Myocyte (in vitro differentiated cells): ENCODE data around the gene VDAC1. TPM values are rescaled to one million over a fixed set of nuclear protein-coding genes. Genes with fewer than 3 reads are reported as not detected.
"Not testable (repeated sequence)": the region's sequence is repeated elsewhere in the genome, so short reads cannot be mapped to it uniquely, and the experiment has no call there.

Experiments used
- DNase-seq: peaks from one replicate; pipeline ENCODE4 v3.0.0-alpha.2; 2012; ENCODE audit warnings: low read depth
- total RNA-seq: library from RNA; depleted of rRNA; stranded (reverse); fragments of >200 nt; gene quantifications from 2 replicates; pipeline ENCODE4 v1.2.3, GENCODE V29; 2014

Gene VDAC1
- total RNA-seq, 1 donor from 2014 or later, result 504 TPM

- DNase-seq, result peak; percentile 22
These were observed 8.8 kb downstream of the VDAC1 start for GRCh38 chr5:133995883-133996563.

DNA sequence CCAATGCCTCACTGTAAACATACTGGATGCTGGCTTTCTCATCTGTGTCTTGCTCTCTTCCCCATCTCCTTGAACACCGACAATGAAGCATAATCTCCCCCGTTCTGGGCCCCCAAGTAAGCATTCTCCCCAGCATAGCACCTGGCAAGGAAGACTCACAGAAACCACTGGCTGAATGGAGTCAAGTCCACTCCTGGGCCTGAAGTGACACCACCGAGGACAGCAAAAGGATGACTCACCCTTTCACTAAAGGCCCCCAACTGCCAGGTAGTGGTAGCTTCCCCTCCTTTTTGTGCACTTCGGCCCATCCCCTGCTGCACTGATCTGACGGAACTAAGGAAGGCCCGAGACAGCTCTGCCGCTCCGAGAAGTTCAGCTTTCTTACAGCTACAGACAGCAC, 9.4 kb downstream of the VDAC1 start:
- no peak for DNase-seq

GRCh38 chr5:133994990-133995333, 9.8 kb downstream of the VDAC1 start:
- DNase-seq, result no peak

GRCh38 chr5:133994297-133994989, 10.3 kb downstream of the VDAC1 start:
- DNase-seq, result no peak

DNA sequence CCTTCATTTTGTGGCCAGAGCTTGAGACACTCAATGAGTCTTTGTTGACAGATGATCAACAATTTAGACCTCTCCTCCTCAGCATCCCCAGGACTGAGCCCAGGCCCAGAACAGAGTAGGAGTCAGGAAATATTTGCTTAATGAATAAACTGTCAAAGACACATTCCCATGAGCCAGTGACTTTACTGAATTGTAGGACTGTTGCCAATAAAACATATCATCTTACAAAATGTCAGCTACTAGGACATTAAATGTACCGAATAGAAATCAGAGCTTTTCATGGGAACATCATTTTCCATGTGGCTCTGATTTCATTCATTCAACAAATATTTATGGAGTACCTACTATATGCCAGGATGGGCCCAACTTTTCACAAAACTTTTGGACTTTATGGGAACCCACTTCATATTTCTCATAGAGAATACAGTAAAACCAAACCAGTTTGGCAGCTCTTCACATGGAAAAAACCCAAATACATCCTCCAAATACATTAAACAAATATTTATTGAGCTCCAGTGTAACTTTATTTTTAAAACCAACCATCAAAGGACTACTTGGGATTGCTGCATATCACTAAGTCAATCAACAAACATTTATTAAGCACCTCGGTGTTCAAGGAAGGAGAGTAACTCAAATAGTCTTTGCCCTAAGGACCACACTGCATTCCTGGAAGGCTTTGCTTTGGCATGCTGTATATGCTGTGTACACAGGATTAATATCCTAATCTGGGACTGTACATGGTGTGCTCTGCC, 11.4 kb downstream of the VDAC1 start:
- DNase-seq, result peak; percentile 63

DNA sequence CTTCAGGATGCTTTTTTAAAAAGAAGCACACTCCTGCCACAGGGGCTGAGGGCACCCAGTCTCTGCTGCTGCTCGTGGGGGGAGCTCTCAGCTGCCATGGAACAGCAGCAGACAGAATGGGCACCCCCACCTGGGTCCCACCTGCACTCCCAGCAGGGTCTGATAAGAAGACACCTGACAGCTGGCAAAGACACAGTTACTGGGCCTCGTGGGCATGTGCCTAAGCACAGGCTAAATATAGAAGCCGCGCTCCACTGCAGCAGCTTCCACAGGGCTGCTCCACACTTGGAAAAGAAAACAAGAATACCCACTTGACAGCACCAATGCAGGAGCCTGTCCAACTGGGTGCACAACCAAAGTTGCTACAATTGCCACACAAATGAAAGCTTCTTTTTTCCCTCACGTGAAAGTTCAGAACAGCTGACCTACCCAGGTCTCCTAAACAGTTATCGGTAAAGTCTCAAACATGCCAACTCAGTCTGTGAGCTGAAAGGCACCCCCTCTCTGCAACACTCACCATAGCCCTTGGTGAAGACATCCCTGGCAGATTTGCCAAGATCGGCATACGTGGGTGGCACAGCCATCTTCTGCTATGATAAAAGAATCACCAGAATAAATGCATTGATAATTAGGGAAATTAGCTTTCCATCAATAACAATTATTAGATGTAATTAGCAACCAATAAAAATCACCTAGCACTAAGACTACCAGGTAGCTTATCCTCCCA, 12.2 kb downstream of the VDAC1 start:
- peak; percentile 53 for DNase-seq

DNA sequence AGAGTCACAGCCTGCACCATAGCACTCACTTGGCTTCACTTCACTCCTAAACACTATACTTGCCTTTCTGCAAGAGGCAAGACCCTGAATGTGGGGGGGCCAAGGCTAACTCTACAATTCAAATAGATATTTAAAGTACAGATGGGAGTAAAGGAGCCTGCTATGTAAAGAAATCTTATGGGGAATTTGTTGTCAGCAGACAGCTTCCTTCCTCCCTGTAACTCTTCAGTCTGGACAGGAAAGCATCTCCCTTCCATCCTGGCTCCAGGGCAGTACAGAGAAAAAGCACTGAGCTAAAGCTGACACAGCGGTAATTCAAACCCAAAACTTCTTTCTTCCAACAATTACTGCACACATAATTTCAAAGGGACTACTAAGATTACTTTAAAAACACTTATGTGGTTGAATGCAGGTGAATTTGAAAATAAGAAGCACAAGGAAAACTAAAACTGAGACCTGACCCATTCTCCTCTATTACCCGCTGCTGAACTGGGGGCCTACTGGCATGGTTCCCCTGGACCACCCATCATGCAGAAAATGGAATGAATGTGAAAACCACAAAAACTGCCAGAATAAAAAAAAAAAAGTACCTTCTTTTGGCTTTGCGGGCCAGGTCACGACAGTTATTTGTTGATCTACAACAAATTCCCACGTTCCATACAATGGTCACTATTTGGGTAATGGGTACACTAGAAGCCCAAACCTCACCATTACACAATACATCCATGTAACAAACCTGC, 13.4 kb downstream of the VDAC1 start:
- DNase-seq, result no peak

DNA sequence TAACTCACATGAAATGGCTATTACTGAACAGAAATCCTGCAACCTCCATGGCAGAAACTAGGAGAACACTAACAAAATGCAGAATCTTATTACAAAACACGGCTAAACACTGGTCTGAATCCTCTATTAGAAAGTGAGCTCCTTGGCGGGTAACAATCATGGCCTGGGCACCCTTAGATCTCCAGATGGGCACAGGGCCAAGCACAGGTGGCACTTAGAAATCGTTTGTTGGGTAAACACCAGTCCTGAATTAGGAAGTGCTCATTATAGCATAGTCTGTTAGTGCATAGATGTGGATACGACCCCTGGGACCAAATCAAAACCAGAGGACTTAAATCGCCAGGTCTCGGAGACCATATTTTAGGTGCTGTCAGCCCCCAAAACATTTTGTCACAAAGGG, 14.4 kb downstream of the VDAC1 start:
- no peak for DNase-seq

GRCh38 chr5:133985540-133986180, 19.1 kb downstream of the VDAC1 start:
- peak; percentile 73 for DNase-seq

DNA sequence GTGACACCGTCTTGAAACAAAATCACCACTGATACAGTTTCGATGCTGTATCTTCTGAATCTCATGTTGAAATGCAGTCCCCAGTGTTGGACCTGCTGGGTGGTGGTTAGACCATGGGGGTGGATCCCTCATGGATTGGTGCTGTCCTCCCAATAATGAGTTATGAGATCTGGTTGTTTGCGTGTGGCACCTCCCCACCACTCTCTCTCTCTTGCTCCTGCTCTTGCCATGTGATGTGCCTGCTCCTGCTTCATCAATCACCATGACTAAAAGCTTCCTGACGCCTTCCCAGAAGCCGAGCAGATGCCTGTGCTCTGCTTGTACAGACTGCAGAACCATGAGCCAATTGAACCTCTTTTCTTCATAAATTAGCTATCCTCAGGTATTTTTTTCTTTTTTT, 21.1 kb downstream of the VDAC1 start:
- DNase-seq, result no peak

DNA sequence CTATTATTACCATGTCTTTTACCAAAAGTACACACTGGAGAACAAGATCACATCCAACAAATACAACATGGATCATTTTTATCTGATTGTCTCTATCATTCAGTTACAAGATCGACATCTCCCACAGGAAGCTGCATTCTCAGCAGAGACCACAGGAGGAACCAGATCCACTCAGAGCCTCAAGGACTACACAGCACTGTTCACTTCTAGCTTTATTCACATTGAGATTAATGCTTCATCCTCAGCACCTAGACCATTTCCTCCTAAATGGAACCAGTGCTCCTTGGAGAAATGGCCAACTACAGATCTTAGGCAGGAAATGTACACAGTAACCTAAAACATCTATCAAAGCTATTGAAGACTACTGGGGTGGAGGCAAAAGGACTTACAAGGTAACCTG, 23.1 kb downstream of the VDAC1 start:
- no peak for DNase-seq

DNA sequence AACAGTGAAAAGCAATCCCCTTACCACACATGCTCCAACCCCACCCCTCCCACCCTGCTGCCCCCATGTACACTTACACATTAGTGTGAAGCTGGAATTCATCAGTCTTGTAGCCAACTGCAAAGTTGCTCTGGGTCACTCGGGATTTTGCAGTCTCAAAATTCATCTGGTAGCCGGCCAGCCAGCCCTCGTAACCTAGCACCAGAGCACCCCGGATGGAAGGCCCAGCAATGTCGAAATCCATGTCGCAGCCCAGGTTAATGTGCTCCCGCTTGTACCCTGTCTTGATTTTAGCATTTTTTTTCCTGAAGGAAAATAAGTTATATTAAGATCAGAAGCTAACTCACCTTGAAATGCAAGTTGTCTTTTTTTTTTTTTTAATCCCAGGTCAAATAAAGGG, 24.1 kb downstream of the VDAC1 start:
- DNase-seq, result no peak

DNA sequence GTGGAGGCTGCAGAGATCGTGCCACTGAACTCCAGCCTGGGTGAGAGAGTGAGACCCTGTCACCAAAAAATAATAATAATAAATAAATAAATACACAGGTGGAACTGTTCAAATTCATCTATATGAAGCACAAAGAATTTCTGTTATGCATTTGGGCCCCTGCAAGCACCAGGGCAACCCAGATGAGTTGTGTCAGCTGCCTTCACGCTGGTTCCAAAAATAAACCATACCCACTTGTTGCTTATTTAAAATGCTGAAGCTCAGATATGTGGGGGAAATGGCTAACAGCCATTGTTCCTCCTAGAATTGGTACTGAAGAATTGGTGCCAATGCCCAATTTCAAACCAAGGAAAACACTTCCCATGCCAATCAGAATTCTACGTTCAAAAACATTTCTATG, 25.8 kb downstream of the VDAC1 start:
- no peak for DNase-seq

- DNase-seq, result peak; percentile 68
These were observed 26.9 kb downstream of the VDAC1 start for GRCh38 chr5:133977858-133978257.

- DNase-seq, result peak; percentile 68
These were observed 27.5 kb downstream of the VDAC1 start for GRCh38 chr5:133977161-133977787.

DNA sequence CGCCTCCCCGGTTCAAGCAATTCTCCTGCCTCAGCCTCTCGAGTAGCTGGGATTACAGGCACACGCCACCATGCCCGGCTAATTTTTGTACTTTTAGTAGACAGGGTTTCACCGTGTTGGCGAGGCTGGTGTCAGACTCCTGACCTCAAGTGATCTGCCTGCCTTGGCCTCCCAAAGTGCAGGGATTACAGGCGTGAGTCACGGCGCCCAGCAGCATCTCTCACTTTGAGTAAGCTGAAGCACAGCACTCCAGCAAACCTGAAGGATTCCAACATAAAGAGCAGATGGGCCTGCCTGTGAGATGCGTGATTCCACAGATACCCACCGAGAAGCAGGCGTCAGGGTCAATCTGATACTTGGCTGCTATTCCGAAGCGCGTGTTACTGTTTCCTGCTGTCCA, 29.2 kb downstream of the VDAC1 start:
- DNase-seq, result not testable (repeated sequence)

GRCh38 chr5:133974142-133974541, 30.6 kb downstream of the VDAC1 start:
- no peak for DNase-seq

- no peak for DNase-seq
These were observed 34.4 kb downstream of the VDAC1 start for GRCh38 chr5:133970325-133970909.

DNA sequence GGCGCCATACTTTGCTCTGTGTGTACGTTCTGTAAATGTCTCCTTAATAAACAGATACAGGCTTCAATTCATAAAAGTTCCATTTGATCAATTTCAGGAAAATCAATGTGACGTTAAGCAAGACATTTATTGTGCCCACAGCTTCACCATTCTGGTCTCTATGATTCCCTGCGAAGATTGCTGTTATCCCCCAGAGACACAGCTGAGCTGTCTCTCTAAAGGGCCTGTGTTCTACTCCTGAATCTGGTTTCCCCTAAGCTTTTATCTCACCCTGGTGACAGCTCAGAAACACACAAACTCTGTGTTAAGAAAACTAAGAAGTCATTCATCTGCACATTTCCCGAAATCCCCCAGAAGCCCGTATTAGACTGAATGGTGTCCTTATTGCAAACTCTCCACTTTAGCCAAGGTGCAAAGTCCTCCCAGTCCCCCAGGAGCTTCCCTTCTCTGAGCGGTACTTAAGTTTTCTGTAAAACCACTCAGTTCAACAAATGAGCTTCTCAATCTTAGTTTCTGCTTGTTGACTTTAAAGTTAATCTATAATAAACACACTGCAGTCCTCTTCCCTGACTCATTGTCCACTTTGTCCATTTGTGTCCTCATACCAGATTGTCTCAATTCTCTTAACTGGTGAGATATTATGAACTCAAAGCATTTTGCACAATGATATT, 35.0 kb downstream of the VDAC1 start:
- no peak for DNase-seq
